Neural cell (in vitro differentiated cells): Measurements from ENCODE around the gene SLC25A19. TPM values are rescaled to one million over a fixed set of nuclear protein-coding genes. Genes with fewer than 3 reads are reported as not detected.

Experiments
- H2AFZ ChIP-seq: fragments of 200-600, 300-800 bp; sonication (generic), shearing (Covaris generic); 2 replicates; pipeline ENCODE4 v1.6.0; 2014; ENCODE audit warnings: low read depth, mild to moderate bottlenecking, antibody characterized with exemption, low read length, moderate library complexity
- H3F3A ChIP-seq: fragments of 200-600 bp; shearing (Covaris generic); 2 replicates; pipeline ENCODE4 v1.6.1; 2016; ENCODE audit warnings: mild to moderate bottlenecking, moderate library complexity, mixed read lengths, antibody characterized with exemption, low read length; ENCODE audit not compliant: insufficient read depth, poor library complexity, severe bottlenecking
- H3K27ac ChIP-seq: fragments of 200-600, 300-800 bp; sonication (generic), shearing (Covaris generic); 2 replicates; pipeline ENCODE4 v1.5.1; 2014; ENCODE audit warnings: mild to moderate bottlenecking, low read length, moderate library complexity
- H3K27me3 ChIP-seq: fragments of 300-800, 200-600 bp; sonication (generic), shearing (Covaris generic); 2 replicates; pipeline ENCODE4 v1.6.0; 2014; ENCODE audit warnings: mild to moderate bottlenecking, low read depth, low read length, moderate library complexity; ENCODE audit not compliant: insufficient read depth
- H3K36me3 ChIP-seq: fragments of 300-800, 200-600 bp; sonication (generic), shearing (Covaris generic); 2 replicates; pipeline ENCODE4 v1.5.1; 2014; ENCODE audit warnings: mild to moderate bottlenecking, antibody characterized with exemption, low read length, moderate library complexity; ENCODE audit not compliant: insufficient read depth
- H3K4me2 ChIP-seq: fragments of 300-800, 200-600 bp; sonication (generic), shearing (Covaris generic); 2 replicates; pipeline ENCODE4 v1.6.0; 2014; ENCODE audit warnings: mild to moderate bottlenecking, low read length
- H3K4me3 ChIP-seq: fragments of 300-800, 200-600 bp; sonication (generic), shearing (Covaris generic); 2 replicates; pipeline ENCODE4 v1.5.1; 2014; ENCODE audit warnings: mild to moderate bottlenecking, low read length, moderate library complexity
- H3K79me2 ChIP-seq: fragments of 200-600 bp; shearing (Covaris generic); replicated peaks from 2 replicates; pipeline ENCODE4 v1.6.0; 2014; ENCODE audit warnings: mild to moderate bottlenecking, low read length, moderate library complexity; ENCODE audit not compliant: insufficient read depth
- H3K9ac ChIP-seq: fragments of 300-800, 200-600 bp; sonication (generic), shearing (Covaris generic); 2 replicates; pipeline ENCODE4 v1.6.1; 2016; ENCODE audit warnings: mild to moderate bottlenecking, low read length, mixed read lengths
- H3K9me2 ChIP-seq: fragments of 200-600 bp; shearing (Covaris generic); 2 replicates; pipeline ENCODE4 v1.6.1; 2016; ENCODE audit warnings: mild to moderate bottlenecking, low read length, mixed read lengths; ENCODE audit not compliant: insufficient read depth
- H3K9me3 ChIP-seq: fragments of 200-600, 300-800 bp; sonication (generic), shearing (Covaris generic); 2 replicates; pipeline ENCODE4 v1.6.1; 2016; ENCODE audit warnings: mild to moderate bottlenecking, mixed run types, low read length, moderate library complexity, mixed read lengths
- H4K20me1 ChIP-seq: fragments of 200-600 bp; shearing (Covaris generic); 2 replicates; pipeline ENCODE4 v1.6.1; 2016; ENCODE audit warnings: mild to moderate bottlenecking, mixed run types; ENCODE audit not compliant: insufficient read depth
- CTCF ChIP-seq: fragments of 450-650 bp; IDR thresholded peaks from 2 replicates; pipeline ENCODE4 v1.5.1; 2014; ENCODE audit warnings: antibody characterized with exemption, mild to moderate bottlenecking, moderate library complexity; ENCODE audit not compliant: poor library complexity, severe bottlenecking
- EP300 ChIP-seq: fragments of 450-650 bp; conservative IDR thresholded peaks from 2 replicates; pipeline ENCODE4 v1.6.1; 2014; ENCODE audit warnings: antibody characterized with exemption, mild to moderate bottlenecking, moderate library complexity; ENCODE audit not compliant: poor library complexity, severe bottlenecking
- EZH2 ChIP-seq: fragments of 200-600, 300-800 bp; shearing (Covaris generic), sonication (generic); IDR thresholded peaks from 2 replicates; pipeline ENCODE4 v1.6.1; 2014; ENCODE audit warnings: antibody characterized with exemption, low read length, borderline replicate concordance, mild to moderate bottlenecking; ENCODE audit not compliant: insufficient read depth, poor library complexity, severe bottlenecking
- MXI1 ChIP-seq: fragments of 450-650 bp; conservative IDR thresholded peaks from 2 replicates; pipeline ENCODE4 v1.6.1; 2014; ENCODE audit warnings: antibody characterized with exemption, mild to moderate bottlenecking; ENCODE audit not compliant: poor library complexity, severe bottlenecking
- POLR2AphosphoS5 ChIP-seq: IDR thresholded peaks from 2 replicates; pipeline ENCODE4 v1.6.1; 2012
- RAD21 ChIP-seq: fragments of 450-650 bp; conservative IDR thresholded peaks from 2 replicates; pipeline ENCODE4 v1.6.1; 2014; ENCODE audit warnings: antibody characterized with exemption, mild to moderate bottlenecking, moderate library complexity
- REST ChIP-seq: IDR thresholded peaks from 2 replicates; pipeline ENCODE4 v1.6.1; 2012; ENCODE audit warnings: borderline replicate concordance
- SMC3 ChIP-seq: fragments of 450-650 bp; conservative IDR thresholded peaks from 2 replicates; pipeline ENCODE4 v1.6.1; 2014; ENCODE audit warnings: antibody characterized with exemption, mild to moderate bottlenecking, moderate library complexity; ENCODE audit not compliant: poor library complexity
- TAF1 ChIP-seq: IDR thresholded peaks from 2 replicates; pipeline ENCODE4 v1.6.1; 2012; ENCODE audit warnings: low read depth
- polyA plus RNA-seq: library from polyadenylated mRNA; depleted of rRNA; stranded (reverse); fragments of >200 nt; gene quantifications from 2 replicates; pipeline ENCODE4 v1.2.3, GENCODE V29; 2014

SLC25A19 gene
- polyA plus RNA-seq, 1 donor from 2014 or later, result 13.8 TPM

DNA sequence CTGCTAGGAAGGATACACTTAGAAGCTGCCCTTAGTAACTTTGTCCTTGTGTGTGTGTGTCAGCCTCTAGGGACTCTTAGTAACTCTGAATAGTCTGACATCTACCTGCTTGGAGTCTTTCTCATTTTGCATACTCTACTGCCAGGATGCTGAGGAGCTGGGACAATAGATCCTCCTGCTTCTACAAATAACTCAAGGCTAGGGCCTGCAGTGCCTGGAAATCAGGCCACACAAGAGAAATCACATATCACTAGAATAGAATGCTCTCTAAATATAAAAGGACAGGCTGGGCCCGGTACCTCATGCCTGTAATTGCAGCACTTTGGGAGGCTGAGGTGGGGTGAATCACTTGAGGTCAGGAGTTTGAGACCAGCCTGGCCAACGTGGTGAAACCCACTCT is 38.5 kb upstream of the SLC25A19 start:
- no peak overlapping the region for H3K4me3 ChIP-seq
- peaks cover 4% of the 10 kb centered on the region for H4K20me1 ChIP-seq
- H3K79me2 ChIP-seq, result peaks cover 4% of the 10 kb centered on the region
- no peaks in the 10 kb centered on the region for H3K9me2 ChIP-seq
- no peaks in the 10 kb centered on the region for H3K36me3 ChIP-seq
- H3K27ac ChIP-seq, result no peak overlapping the region
- H3K4me2 ChIP-seq, result no peak overlapping the region
- no peak overlapping the region for H3K9ac ChIP-seq
- H2AFZ ChIP-seq, result no peak overlapping the region
- no peaks in the 10 kb centered on the region for H3F3A ChIP-seq
- no peaks in the 10 kb centered on the region for H3K27me3 ChIP-seq
- H3K9me3 ChIP-seq, result no peaks in the 10 kb centered on the region
- TF ChIP-seq TAF1 (no peak), MXI1 (no peak), SMC3 (no peak), RAD21 (no peak), EP300 (no peak), EZH2 (no peak), REST (no peak), CTCF (no peak), POLR2AphosphoS5 (no peak)

DNA sequence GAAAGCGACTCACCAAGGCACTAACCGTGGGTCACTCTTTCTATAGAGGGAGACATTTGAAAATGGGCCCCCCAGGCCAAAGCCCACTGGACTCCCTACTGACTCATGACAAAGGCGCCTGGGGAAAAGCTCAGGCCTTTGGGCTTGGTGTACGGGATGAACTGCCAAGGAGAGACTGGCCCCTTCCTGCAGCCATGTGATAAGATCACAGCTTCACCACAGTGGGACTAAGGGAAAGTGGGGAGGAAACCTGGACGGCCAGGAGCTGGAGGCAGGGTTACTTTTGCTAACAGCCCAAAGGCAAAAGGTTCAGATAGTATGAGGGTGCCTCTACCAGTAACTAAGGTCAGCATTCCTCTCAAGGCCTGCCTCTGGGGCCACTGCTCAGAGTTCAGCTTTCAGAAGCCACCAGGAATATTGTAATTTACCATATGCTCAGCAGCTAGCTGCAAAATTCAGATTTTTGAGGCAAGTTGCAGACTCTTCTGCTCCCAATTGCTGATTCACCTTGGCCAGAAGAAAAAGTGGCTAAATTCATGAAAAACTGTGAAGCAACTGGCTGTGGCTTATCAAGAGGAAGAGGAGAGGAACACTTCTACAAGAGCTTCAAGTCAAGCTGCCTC is 37.1 kb upstream of the SLC25A19 start:
- Histone ChIP-seq H3K9ac (no peak overlapping the region), H3K27ac (no peak overlapping the region), H3K4me3 (no peak overlapping the region), H3K4me2 (no peak overlapping the region), H3K79me2 (peaks cover 4% of the 10 kb centered on the region), H3F3A (no peaks in the 10 kb centered on the region), H3K9me3 (no peaks in the 10 kb centered on the region), H3K36me3 (no peaks in the 10 kb centered on the region), H3K9me2 (no peaks in the 10 kb centered on the region), H3K27me3 (no peaks in the 10 kb centered on the region), H4K20me1 (peaks cover 4% of the 10 kb centered on the region), H2AFZ (no peak overlapping the region)
- TF ChIP-seq CTCF, result no peak
- no peak for TF ChIP-seq SMC3
- TF ChIP-seq EP300, result no peak
- TF ChIP-seq MXI1, result no peak
- TF ChIP-seq POLR2AphosphoS5, result no peak
- no peak for TF ChIP-seq EZH2
- TF ChIP-seq TAF1, result no peak
- TF ChIP-seq RAD21, result no peak
- no peak for TF ChIP-seq REST
